Measurements from ENCODE around the gene CDC42BPA. TPM values are rescaled to one million over a fixed set of nuclear protein-coding genes. Genes with fewer than 3 reads are reported as not detected.

The CDC42BPA gene
- total and polyA plus RNA-seq, 11 donors = 9.8 to 33.8 (median 29.7) TPM

- ATAC-seq (no peak), DNase-seq (no peak)
- Histone ChIP-seq H3K4me3 (no peak overlapping the region), H3K27me3 (no peaks in the 10 kb centered on the region), H3K36me3 (peaks cover 0 to 31% (median 8%) of the 10 kb centered on the region in 9 donors), H3K4me1 (no peaks in the 10 kb centered on the region), H3K9me3 (no peaks in the 10 kb centered on the region), H3K27ac (no peak overlapping the region)
- WGBS, 4 donors = 96 to 97% (median 97%) methylated on average over 5 of the region's 5 CpGs
- TF ChIP-seq CTCF (IDR thresholded peaks at IDR 0.05) (no peak), POLR2A (IDR thresholded peaks at IDR 0.05) (no peak)
- intact Hi-C loops (cut with DNase I) = no loop called here
These were observed 260.0 kb downstream of the CDC42BPA start for GRCh38 chr1:227058321-227058751.

- intact Hi-C loops (cut with DNase I) = no loop called here
- ATAC-seq = no peak
- TF ChIP-seq POLR2A (IDR thresholded peaks at IDR 0.05) (no peak), CTCF (IDR thresholded peaks at IDR 0.05) (no peak)
- Histone ChIP-seq H3K4me1 (no peaks in the 10 kb centered on the region), H3K27me3 (no peaks in the 10 kb centered on the region), H3K27ac (no peak overlapping the region), H3K36me3 (peaks cover 0 to 57% (median 8%) of the 10 kb centered on the region in 9 donors), H3K9me3 (no peaks in the 10 kb centered on the region), H3K4me3 (no peak overlapping the region)
- no peak for DNase-seq
These were observed 269.0 kb downstream of the CDC42BPA start for GRCh38 chr1:227049253-227049652.

- TF ChIP-seq POLR2A (IDR thresholded peaks at IDR 0.05) = no peak
- TF ChIP-seq CTCF (IDR thresholded peaks at IDR 0.05) = no peak
- no peak for ATAC-seq
- H3K9me3 ChIP-seq = no peaks in the 10 kb centered on the region
- intact Hi-C loops (cut with DNase I) = no loop called here
- 89 to 91% (median 90%) methylated on average over 5 of the region's 5 CpGs for WGBS, 4 donors
- no peak overlapping the region for H3K4me3 ChIP-seq
- H3K4me1 ChIP-seq = no peaks in the 10 kb centered on the region
- DNase-seq = no peak
- peaks cover 0 to 84% (median 7%) of the 10 kb centered on the region in 9 donors for H3K36me3 ChIP-seq
- H3K27ac ChIP-seq = no peak overlapping the region
- H3K27me3 ChIP-seq = no peaks in the 10 kb centered on the region
These were observed 274.5 kb downstream of the CDC42BPA start for GRCh38 chr1:227043755-227044154.

- WGBS, 4 donors = 96 to 97% (median 97%) methylated on average over 3 of the region's 3 CpGs
- Histone ChIP-seq H3K4me3 (no peak overlapping the region), H3K27ac (no peak overlapping the region), H3K36me3 (peaks cover 0 to 89% (median 12%) of the 10 kb centered on the region in 9 donors), H3K9me3 (no peaks in the 10 kb centered on the region), H3K4me1 (no peaks in the 10 kb centered on the region), H3K27me3 (no peaks in the 10 kb centered on the region)
- TF ChIP-seq POLR2A (IDR thresholded peaks at IDR 0.05) (no peak), CTCF (IDR thresholded peaks at IDR 0.05) (no peak)
- intact Hi-C loops (cut with DNase I) = no loop called here
- no peak for ATAC-seq
- no peak for DNase-seq
These were observed 276.0 kb downstream of the CDC42BPA start for GRCh38 chr1:227042292-227042691.
